ENCODE results near the gene NRXN2.

The NRXN2 gene

GRCh38 chr11:64559351-64560138 lies 163.5 kb downstream of the NRXN2 start:
- no peak for TF ChIP-seq CTCF (IDR thresholded peaks at IDR 0.05; ENCODE audit: low read depth, low read length)
- no peak overlapping the region for H3K4me3 ChIP-seq (replicated peaks in 1 of 2; ENCODE audit: low read depth in 2 of 2, low read length in 2 of 2)
- no peak for DNase-seq (ENCODE audit: low read depth in 2 of 2)

GRCh38 chr11:64558869-64559268 lies 164.1 kb downstream of the NRXN2 start:
- TF ChIP-seq CTCF (IDR thresholded peaks at IDR 0.05; ENCODE audit: low read depth, low read length), result no peak
- no peak overlapping the region for H3K4me3 ChIP-seq (replicated peaks in 1 of 2; ENCODE audit: low read depth in 2 of 2, low read length in 2 of 2)
- DNase-seq (ENCODE audit: low read depth in 2 of 2), result no peak

GRCh38 chr11:64558065-64558745 lies 164.8 kb downstream of the NRXN2 start:
- DNase-seq (ENCODE audit: low read depth in 2 of 2), result no peak
- H3K4me3 ChIP-seq (replicated peaks in 1 of 2; ENCODE audit: low read depth in 2 of 2, low read length in 2 of 2), result no peak overlapping the region
- TF ChIP-seq CTCF (IDR thresholded peaks at IDR 0.05; ENCODE audit: low read depth, low read length), result no peak

GRCh38 chr11:64556721-64557250 lies 166.2 kb downstream of the NRXN2 start:
- DNase-seq (ENCODE audit: low read depth in 2 of 2), result no peak
- TF ChIP-seq CTCF (IDR thresholded peaks at IDR 0.05; ENCODE audit: low read depth, low read length), result no peak
- no peak overlapping the region for H3K4me3 ChIP-seq (replicated peaks in 1 of 2; ENCODE audit: low read depth in 2 of 2, low read length in 2 of 2)

All from cardiac fibroblast (primary cell).